GM12878 (cell line): ENCODE measurements around the gene SHH. TPM values are rescaled to one million over a fixed set of nuclear protein-coding genes. Genes with fewer than 3 reads are reported as not detected.

Experiments
- BCLAF1 ChIP-seq: fragments of 450-650 bp; IDR thresholded peaks from 2 replicates; pipeline ENCODE4 v1.6.1; 2017; ENCODE audit warnings: antibody characterized with exemption, mild to moderate bottlenecking, moderate library complexity
- EED ChIP-seq: sonication (generic); IDR thresholded peaks from 2 replicates; pipeline ENCODE4 v1.6.1; 2016; ENCODE audit warnings: antibody characterized with exemption, low read depth
- EGR1 ChIP-seq, 2 experiments: IDR thresholded peaks; 1 replicate in 1 of 2; 2 replicates in 1 of 2; pipeline ENCODE4 v1.6.1; 2011 to 2012; ENCODE audit warnings: low read depth in 2 of 2, low read length in 2 of 2, borderline replicate concordance in 1 of 2, mild to moderate bottlenecking in 1 of 2, moderate library complexity in 1 of 2
- EP300 ChIP-seq, 2 experiments: fragments of 150-350 bp in 1 of 2; IDR thresholded peaks; 2 replicates each; pipeline ENCODE4 v1.6.1; 2011 to 2012; ENCODE audit warnings: low read depth in 2 of 2, low read length in 2 of 2, borderline replicate concordance in 1 of 2, improper control_type of control experiment in 1 of 2, inconsistent platforms in 1 of 2; ENCODE audit not compliant: control insufficient read depth in 1 of 2
- ETV6 ChIP-seq, 2 experiments: fragments of 450-650 bp in 1 of 2; IDR thresholded peaks in 1 of 2; conservative IDR thresholded peaks in 1 of 2; 2 replicates each; pipeline ENCODE4 v1.6.1; 2014; ENCODE audit warnings: antibody characterized with exemption in 1 of 2, borderline replicate concordance in 1 of 2, low read depth in 1 of 2, mild to moderate bottlenecking in 1 of 2, moderate library complexity in 1 of 2
- JUND ChIP-seq: IDR thresholded peaks from 2 replicates; pipeline ENCODE4 v1.6.1; 2012; ENCODE audit warnings: low read depth, mild to moderate bottlenecking, low read length, improper control_type of control experiment, moderate library complexity
- MTA2 ChIP-seq: fragments of 450-650 bp; IDR thresholded peaks from 2 replicates; pipeline ENCODE4 v1.6.1; 2016; ENCODE audit warnings: low read depth, mild to moderate bottlenecking, moderate library complexity
- NBN ChIP-seq: fragments of 450-650 bp; IDR thresholded peaks from 2 replicates; pipeline ENCODE4 v1.6.1; 2016
- polyA plus RNA-seq, 11 experiments: library from polyadenylated mRNA; depleted of rRNA in 4 of 11; unstranded in 6 of 11; stranded (reverse) in 5 of 11; fragments of >200 nt; fragmentation: Nextera tagmentation in 4 of 11; fragmentation: Illumina TruSeq in 1 of 11; extraction: Ambion mirVana in 4 of 11; extraction: Trizol in 1 of 11; gene quantifications; 1 replicate in 1 of 11; 2 replicates in 10 of 11; pipeline versions ENCODE4 v1.2.1 to v1.2.3, GENCODE V29; 2011 to 2016; ENCODE audit warnings: inconsistent platforms in 2 of 11, missing spikeins in 2 of 11, low read depth in 1 of 11
- total RNA-seq, 4 experiments: library from RNA; depleted of rRNA in 3 of 4; stranded (reverse); fragments of >200 nt in 3 of 4; fragmentation: Illumina TruSeq in 1 of 4; extraction: Trizol in 1 of 4; gene quantifications; 2 replicates each; pipeline versions ENCODE4 v1.2.1 to v1.2.3, GENCODE V29; 2013 to 2021

SHH gene
- total and polyA plus RNA-seq, 10 of the 15 experiments (the other 5 are each of a cell fraction or from before 2014, with no cell fraction given): not detected

- no peak for TF ChIP-seq EP300 (IDR thresholded peaks at IDR 0.05; ENCODE audit: borderline replicate concordance in 1 of 2, control insufficient read depth in 1 of 2, low read depth in 2 of 2, low read length in 2 of 2)
- no peak for TF ChIP-seq EED
- no peak for TF ChIP-seq NBN
- no peak for TF ChIP-seq ETV6 (conservative IDR thresholded peaks at IDR 0.05 in 1 of 2, IDR thresholded peaks at IDR 0.05 in 1 of 2; ENCODE audit: borderline replicate concordance in 1 of 2, low read depth in 1 of 2)
- no peak for TF ChIP-seq MTA2
- TF ChIP-seq BCLAF1: no peak
- TF ChIP-seq JUND: no peak
- TF ChIP-seq EGR1 (IDR thresholded peaks at IDR 0.05; ENCODE audit: borderline replicate concordance in 1 of 2, low read depth in 2 of 2, low read length in 2 of 2): no peak
These were observed 6.5 kb downstream of the SHH start (continued) for GRCh38 chr7:155805826-155806095.
